Right atrium auricular region (tissue), 2 donors: ENCODE results near the gene NSD1. TPM values are rescaled to one million over a fixed set of nuclear protein-coding genes. Genes with fewer than 3 reads are reported as not detected.

Experiments used
- DNase-seq: peaks from one replicate; pipeline ENCODE4 v3.0.0-alpha.2; 2019; ENCODE audit warnings: low spot score
- H3K27ac ChIP-seq, 2 donors: fragments of 200-600 bp; sonication (generic); 1 replicate in 1 of 2; 2 replicates in 1 of 2; pipeline ENCODE4 v1.5.1; 2016 to 2019
- H3K27me3 ChIP-seq, 2 donors: fragments of 200-600 bp; sonication (generic); one replicate each; pipeline versions ENCODE4 v1.5.1 to v1.6.0; 2017 to 2019
- H3K36me3 ChIP-seq: fragments of 200-600 bp; sonication (generic); one replicate; pipeline ENCODE4 v1.5.1; 2016
- H3K4me1 ChIP-seq, 2 donors: fragments of 200-600 bp; sonication (generic); one replicate each; pipeline versions ENCODE4 v1.5.1 to v1.6.0; 2017 to 2019
- H3K4me3 ChIP-seq, 2 donors: fragments of 200-600 bp; sonication (generic); 1 replicate in 1 of 2; 2 replicates in 1 of 2; pipeline ENCODE4 v1.5.1; 2017 to 2019; ENCODE audit warnings: mild to moderate bottlenecking in 1 of 2, moderate library complexity in 1 of 2
- H3K9me3 ChIP-seq, 2 donors: fragments of 200-600 bp; sonication (generic); one replicate each; pipeline ENCODE4 v1.5.1; 2019
- total RNA-seq, 2 donors: library from RNA; depleted of rRNA; stranded (reverse); fragments of >200 nt; gene quantifications; one replicate each; pipeline ENCODE4 v1.1.0, GENCODE V29; 2016
- TF ChIP-seq, protein P1 (sequence below), 2 donors: fragments of 200-600 bp; sonication (generic); IDR thresholded peaks; one replicate each; pipeline ENCODE4 v1.5.1; 2019; ENCODE audit warnings: antibody characterized with exemption in 2 of 2

The NSD1 gene
- total RNA-seq, 2 donors from 2014 or later = 25.4 to 26.7 TPM

DNA sequence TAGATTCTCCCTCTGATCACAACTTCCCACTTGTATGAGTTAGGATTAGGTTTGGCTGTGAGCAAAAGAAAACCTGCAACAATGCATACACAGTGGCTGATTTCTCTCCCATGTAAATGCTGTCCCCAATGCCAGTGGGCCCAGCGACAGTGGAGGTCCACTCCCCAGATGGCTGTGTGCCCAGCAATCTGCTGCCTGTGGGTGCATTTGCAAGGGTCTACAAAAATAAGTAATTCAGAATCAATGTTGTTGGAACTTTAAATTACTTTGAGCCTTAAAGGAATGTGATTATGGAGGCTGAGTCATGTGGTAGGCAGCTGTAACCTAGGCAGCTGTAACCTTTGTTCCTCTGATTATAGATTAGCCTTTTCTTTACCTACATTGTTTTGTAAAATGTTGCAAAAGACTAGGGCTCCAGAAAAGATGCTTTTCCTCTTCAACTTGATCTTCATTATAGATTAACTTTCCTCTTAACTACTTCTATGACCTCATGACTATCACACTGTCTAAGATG is 192.4 kb downstream of the NSD1 start:
- Histone ChIP-seq H3K36me3 (no peaks in the 10 kb centered on the region), H3K27me3 (no peaks in the 10 kb centered on the region), H3K9me3 (no peaks in the 10 kb centered on the region), H3K27ac (no peak overlapping the region), H3K4me3 (no peak overlapping the region), H3K4me1 (no peaks in the 10 kb centered on the region)
- DNase-seq = no peak
- TF ChIP-seq, protein P1, sequence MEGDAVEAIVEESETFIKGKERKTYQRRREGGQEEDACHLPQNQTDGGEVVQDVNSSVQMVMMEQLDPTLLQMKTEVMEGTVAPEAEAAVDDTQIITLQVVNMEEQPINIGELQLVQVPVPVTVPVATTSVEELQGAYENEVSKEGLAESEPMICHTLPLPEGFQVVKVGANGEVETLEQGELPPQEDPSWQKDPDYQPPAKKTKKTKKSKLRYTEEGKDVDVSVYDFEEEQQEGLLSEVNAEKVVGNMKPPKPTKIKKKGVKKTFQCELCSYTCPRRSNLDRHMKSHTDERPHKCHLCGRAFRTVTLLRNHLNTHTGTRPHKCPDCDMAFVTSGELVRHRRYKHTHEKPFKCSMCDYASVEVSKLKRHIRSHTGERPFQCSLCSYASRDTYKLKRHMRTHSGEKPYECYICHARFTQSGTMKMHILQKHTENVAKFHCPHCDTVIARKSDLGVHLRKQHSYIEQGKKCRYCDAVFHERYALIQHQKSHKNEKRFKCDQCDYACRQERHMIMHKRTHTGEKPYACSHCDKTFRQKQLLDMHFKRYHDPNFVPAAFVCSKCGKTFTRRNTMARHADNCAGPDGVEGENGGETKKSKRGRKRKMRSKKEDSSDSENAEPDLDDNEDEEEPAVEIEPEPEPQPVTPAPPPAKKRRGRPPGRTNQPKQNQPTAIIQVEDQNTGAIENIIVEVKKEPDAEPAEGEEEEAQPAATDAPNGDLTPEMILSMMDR (IDR thresholded peaks at IDR 0.05) = no peak

DNA sequence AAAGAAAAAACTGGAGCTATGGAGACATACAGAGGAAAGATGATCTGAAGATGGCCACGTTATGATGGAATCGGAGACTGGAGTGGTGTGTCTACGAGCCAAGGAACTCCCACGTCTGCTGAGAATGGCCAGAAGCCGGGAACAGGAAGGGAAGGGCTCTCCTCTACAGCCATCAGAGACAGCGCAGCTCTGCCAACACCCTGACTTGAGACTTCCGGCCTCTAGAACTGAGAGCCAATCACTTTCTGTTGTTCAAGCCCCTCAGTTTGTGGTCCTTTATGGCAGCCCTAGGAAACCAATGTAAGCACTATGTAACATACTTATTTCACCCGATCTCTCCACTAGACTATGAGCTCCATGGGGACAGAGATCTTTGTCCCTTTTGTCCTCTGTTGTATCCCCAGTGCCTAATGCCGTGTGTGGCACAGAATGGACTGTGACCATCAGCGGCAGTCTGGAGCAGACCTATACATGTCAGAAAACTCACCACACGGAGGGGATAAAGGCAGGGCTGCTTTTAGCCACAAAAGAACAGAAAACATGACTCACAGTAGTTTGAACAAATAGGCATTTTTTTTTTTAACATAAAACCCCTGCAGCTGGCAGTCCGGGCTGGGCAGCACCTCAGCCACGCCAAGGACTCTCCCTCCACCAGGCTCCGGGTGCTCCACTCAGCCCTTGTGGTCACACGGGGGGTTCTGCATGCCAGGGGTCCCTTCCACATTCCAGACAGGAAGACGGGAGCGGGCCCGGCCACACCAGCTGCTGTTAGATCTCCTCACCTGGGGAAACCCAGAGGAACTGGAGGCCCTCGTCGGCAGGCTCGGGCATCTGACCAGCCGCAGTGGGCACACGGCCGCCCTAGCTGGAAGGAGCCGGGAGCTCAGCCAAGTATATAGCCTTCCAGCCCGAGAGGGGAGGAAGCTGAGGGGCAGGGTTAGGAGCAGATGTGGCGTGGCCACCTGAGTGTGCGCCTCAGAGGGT is 194.3 kb downstream of the NSD1 start:
- H3K27ac ChIP-seq = peak overlapping the region; percentile 33 to 48

DNA sequence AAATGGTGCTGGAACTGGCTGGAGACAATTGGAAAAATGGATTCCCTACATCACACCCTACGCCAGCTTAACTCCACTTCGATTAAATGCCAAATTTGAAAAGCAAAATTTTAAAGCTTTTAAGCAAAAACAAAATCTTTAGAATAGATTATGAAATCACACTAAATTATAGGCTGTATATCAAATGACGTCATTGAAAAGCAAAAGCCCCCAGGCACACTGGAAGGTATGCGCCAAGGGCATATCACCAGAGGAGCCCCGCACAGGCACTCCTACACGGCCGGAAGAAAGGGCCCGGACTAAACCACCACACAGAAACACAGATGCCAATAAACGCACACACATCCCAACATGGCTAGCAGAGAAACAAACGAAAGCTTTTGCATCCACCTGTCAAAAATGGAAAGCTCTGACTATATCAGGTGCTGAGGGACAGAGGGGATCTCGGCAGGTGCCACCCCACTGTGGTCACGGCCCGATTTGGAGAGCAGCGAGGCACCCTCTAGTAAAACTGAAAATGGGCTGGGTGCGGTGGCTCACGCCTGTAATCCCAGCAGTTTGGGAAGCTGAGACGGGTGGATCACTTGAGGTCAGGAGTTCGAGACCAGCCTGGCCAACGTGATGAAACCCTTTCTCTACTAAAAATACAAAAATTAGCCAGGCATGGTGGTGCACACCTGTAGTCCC is 195.1 kb downstream of the NSD1 start:
- TF ChIP-seq, protein P1 (IDR thresholded peaks at IDR 0.05) = no peak
- no peak for DNase-seq
- Histone ChIP-seq H3K4me1 (no peaks in the 10 kb centered on the region), H3K9me3 (no peaks in the 10 kb centered on the region), H3K4me3 (no peak overlapping the region), H3K36me3 (peaks cover 27% of the 10 kb centered on the region), H3K27me3 (no peaks in the 10 kb centered on the region), H3K27ac (no peak overlapping the region)

More for the DNA sequence above, 194.3 kb downstream of the NSD1 start:
- Histone ChIP-seq H3K36me3 (peaks cover 18% of the 10 kb centered on the region), H3K27me3 (no peaks in the 10 kb centered on the region), H3K4me3 (no peak overlapping the region), H3K4me1 (no peaks in the 10 kb centered on the region), H3K9me3 (no peaks in the 10 kb centered on the region)
- no peak for DNase-seq
- TF ChIP-seq, protein P1 (IDR thresholded peaks at IDR 0.05) = no peak

DNA sequence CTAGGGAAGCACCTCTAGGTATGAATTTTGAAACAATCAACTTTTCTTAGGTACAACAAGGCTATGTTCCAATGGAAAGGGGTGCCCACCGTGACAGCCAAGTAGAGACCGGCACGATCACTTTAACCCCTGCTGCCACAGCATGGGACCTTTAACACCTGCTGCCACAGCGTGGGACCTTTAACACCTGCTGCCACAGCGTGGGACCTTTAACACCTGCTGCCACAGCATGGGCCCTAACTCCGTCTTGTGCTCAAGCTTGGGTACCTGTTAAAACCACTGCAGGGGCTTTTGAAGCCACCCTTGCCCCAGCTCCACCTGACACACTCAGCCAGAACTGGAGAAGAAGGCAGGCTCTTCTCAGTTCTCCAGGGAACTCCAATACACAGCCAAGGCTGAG is 196.3 kb downstream of the NSD1 start:
- Histone ChIP-seq H3K27ac (no peak overlapping the region), H3K36me3 (peaks cover 38% of the 10 kb centered on the region), H3K4me3 (no peak overlapping the region), H3K4me1 (peaks cover 0 to 7% of the 10 kb centered on the region in 2 donors), H3K9me3 (no peaks in the 10 kb centered on the region), H3K27me3 (no peaks in the 10 kb centered on the region)
- TF ChIP-seq, protein P1 (IDR thresholded peaks at IDR 0.05) = no peak
- DNase-seq = no peak

DNA sequence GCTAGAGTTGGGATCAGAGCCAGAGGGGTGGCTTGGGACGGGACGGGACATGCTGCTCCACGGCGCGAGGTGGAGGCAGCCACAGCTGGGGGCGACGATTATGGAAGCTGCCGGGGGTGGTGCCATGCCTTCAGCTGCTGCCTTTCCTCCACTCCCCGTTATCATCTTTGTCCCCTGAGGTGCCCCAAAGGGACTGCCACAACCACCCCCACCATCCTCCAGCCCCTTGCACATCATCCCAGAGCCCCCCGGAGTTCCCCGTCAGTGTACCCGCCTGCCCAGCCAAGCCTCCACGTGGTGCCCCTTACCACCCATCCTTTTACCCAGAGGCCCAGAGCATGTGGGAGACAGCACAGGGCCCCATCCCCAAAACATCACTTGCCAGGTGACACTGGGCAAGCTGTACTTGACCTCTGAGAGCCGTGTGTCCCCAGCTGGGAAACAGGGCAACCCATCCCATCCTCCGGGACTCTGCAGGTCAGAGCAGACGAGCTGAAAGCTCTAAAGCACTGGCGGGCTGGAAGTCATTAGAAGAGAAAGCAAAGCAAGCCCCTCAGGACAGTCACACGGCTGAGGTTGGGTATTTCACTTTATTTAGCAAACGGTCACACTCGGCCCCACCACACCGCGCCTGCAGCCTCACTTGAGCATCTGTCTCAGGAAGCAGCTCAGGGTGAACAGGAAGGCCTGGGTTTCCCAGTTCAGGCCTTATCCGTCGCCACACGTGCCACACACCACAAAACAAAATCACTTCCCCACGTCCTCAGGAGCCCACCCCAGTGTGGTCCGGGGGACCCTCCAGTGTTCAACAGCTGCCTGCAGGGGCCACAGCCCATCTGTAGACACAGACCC is 197.6 kb downstream of the NSD1 start:
- Histone ChIP-seq H3K27me3 (no peaks in the 10 kb centered on the region), H3K9me3 (no peaks in the 10 kb centered on the region), H3K4me1 (peaks cover 0 to 18% of the 10 kb centered on the region in 2 donors), H3K4me3 (no peak overlapping the region), H3K36me3 (peaks cover 51% of the 10 kb centered on the region), H3K27ac (no peak overlapping the region)
- TF ChIP-seq, protein P1 (IDR thresholded peaks at IDR 0.05) = no peak
- DNase-seq = no peak
